SJSA1 (cell line): Measurements from ENCODE around the gene PDIA4. TPM values are rescaled to one million over a fixed set of nuclear protein-coding genes. Genes with fewer than 3 reads are reported as not detected.
"Not testable (repeated sequence)": the region's sequence is repeated elsewhere in the genome, so short reads cannot be mapped to it uniquely, and the experiment has no call there.

ENCODE experiments used
- DNase-seq, 2 experiments: peaks; one replicate each; pipeline ENCODE4 v3.0.0-alpha.2; 2015 to 2020; ENCODE audit warnings: low spot score in 2 of 2, low read depth in 1 of 2
- H3K27ac ChIP-seq: fragments of 250-450 bp; sonication (Bioruptor Pico); 2 replicates; pipeline ENCODE4 v1.5.1; 2020; ENCODE audit warnings: mild to moderate bottlenecking, moderate library complexity
- H3K27me3 ChIP-seq: fragments of 250-450 bp; sonication (Bioruptor Pico); replicated peaks from 2 replicates; pipeline ENCODE4 v1.5.1; 2020; ENCODE audit warnings: mild to moderate bottlenecking, moderate library complexity
- H3K36me3 ChIP-seq: fragments of 250-450 bp; sonication (Bioruptor Pico); 2 replicates; pipeline ENCODE4 v1.5.1; 2020; ENCODE audit warnings: mild to moderate bottlenecking
- H3K4me1 ChIP-seq: fragments of 250-450 bp; sonication (Bioruptor Pico); replicated peaks from 2 replicates; pipeline ENCODE4 v1.6.1; 2021; ENCODE audit warnings: mild to moderate bottlenecking
- H3K4me3 ChIP-seq: fragments of 250-450 bp; sonication (Bioruptor Pico); 2 replicates; pipeline ENCODE4 v1.5.1; 2020; ENCODE audit warnings: mild to moderate bottlenecking
- H3K9me3 ChIP-seq: fragments of 250-450 bp; sonication (Bioruptor Pico); replicated peaks from 2 replicates; pipeline ENCODE4 v1.5.1; 2020; ENCODE audit warnings: mild to moderate bottlenecking
- total RNA-seq: library from RNA; depleted of rRNA; stranded (reverse); fragments of >200 nt; shearing (Covaris generic); gene quantifications from 2 replicates; pipeline ENCODE4 v1.2.3, GENCODE V29; 2014

Gene PDIA4
- total RNA-seq, 1 experiment from 2014 or later = 271 TPM

DNA sequence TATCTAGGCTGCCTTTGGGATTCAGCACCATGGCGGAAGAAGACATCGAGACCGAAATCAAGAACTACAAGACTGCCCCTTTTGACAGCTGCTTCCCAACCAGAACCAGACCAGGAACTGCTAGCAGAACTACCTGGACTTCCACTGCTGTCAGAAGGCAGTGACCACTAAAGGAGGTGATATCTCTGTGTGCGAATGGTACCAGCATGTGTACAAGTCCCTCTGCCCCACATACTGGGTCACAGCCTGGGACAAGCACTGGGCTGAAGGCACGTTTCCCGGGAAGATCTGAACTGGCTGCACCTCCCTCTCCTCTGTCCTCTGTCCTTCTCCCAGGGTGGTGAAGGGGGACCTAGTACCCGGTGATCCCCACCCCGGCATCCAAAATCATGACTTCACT is 25.6 kb upstream of the PDIA4 start:
- Histone ChIP-seq H3K27me3 (no peaks in the 10 kb centered on the region), H3K4me3 (no peak overlapping the region), H3K27ac (no peak overlapping the region), H3K36me3 (no peaks in the 10 kb centered on the region), H3K9me3 (no peaks in the 10 kb centered on the region), H3K4me1 (no peaks in the 10 kb centered on the region)
- no peak for DNase-seq

DNA sequence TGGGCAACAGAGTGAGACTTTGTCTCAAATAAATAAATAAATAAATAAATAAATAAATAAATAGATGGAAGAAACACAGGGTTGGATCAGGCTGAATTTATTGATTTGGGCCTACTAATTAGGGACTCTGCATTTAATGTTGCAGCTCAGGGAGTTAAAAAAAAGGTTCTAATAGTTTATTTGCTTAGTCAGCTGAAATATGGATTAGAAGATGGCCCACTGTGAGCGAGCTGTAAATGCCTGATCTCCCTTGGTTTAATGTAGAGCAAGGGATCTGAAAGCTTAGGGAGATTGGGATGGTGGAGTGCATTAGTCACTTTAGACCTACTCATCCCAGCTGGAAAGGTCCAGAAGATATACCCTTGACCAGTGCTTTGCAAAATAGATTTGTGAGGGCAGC is 25.1 kb upstream of the PDIA4 start:
- Histone ChIP-seq H3K36me3 (no peaks in the 10 kb centered on the region), H3K4me1 (no peaks in the 10 kb centered on the region), H3K27ac (no peak overlapping the region), H3K9me3 (no peaks in the 10 kb centered on the region), H3K4me3 (no peak overlapping the region), H3K27me3 (no peaks in the 10 kb centered on the region)
- DNase-seq = no peak

DNA sequence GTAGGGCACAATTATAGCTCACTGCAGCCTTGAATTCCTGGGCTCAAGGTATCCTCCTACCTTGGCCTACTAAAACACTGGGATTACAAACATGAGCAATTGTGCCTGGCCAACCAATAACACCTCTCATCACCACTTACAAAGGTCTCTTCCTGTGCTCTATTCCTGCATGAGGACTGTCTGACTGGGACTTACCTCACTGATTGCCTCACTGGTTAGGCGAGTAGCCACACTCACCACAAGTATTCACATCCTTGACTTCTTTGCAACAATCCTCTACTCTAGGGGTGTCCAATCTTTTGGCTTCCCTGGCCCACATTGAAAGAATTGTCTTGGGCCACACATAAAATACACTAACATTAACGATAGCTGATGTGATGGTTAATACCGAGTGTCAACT is 22.6 kb upstream of the PDIA4 start:
- no peaks in the 10 kb centered on the region for H3K36me3 ChIP-seq
- no peak overlapping the region for H3K4me3 ChIP-seq
- no peaks in the 10 kb centered on the region for H3K27me3 ChIP-seq
- H3K27ac ChIP-seq = no peak overlapping the region
- no peaks in the 10 kb centered on the region for H3K9me3 ChIP-seq
- no peaks in the 10 kb centered on the region for H3K4me1 ChIP-seq
- no peak for DNase-seq

DNA sequence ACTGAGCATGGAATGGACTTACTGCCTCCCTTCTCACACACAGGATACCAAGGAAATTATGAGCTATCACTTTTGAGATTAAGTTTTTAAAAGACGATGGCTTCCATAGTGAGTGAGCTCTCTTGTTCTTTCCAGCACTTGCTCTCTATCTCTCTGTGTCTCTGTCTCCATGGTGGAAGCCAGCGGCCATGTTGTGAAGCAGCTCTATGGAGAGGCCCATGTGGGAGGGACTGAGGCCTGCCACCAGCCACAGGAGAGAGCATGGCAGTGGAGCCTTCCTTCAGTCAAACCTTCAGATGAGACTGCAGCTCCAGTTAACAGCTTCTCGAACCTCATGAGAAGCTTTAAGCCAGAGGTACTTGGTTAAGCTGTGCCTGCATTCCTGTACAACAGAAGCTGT is 20.5 kb upstream of the PDIA4 start:
- Histone ChIP-seq H3K4me1 (no peaks in the 10 kb centered on the region), H3K27me3 (no peaks in the 10 kb centered on the region), H3K9me3 (no peaks in the 10 kb centered on the region), H3K27ac (no peak overlapping the region), H3K4me3 (no peak overlapping the region), H3K36me3 (no peaks in the 10 kb centered on the region)
- no peak for DNase-seq

DNA sequence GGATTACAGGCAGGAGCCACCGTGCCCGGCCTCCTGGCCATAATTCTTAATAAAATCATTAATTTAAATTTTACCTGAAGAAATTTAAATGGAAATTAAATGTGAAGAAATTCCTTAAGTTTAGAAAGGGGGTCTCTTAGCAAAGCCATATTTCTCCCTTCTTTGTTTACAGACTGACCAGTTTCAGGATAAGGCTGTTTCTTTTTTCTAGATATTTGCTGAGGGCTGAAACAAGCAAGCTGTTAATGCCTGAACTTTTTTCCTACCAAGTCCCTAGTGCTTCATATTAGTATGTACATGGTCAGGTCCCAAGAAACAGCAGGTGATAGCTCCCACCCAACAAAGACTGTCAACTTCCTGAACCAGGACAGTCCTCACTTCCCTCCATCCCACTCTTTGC is 18.1 kb upstream of the PDIA4 start:
- H3K27ac ChIP-seq = no peak overlapping the region
- no peaks in the 10 kb centered on the region for H3K27me3 ChIP-seq
- no peaks in the 10 kb centered on the region for H3K9me3 ChIP-seq
- DNase-seq = no peak
- H3K4me1 ChIP-seq = no peaks in the 10 kb centered on the region
- H3K36me3 ChIP-seq = no peaks in the 10 kb centered on the region
- H3K4me3 ChIP-seq = no peak overlapping the region

DNA sequence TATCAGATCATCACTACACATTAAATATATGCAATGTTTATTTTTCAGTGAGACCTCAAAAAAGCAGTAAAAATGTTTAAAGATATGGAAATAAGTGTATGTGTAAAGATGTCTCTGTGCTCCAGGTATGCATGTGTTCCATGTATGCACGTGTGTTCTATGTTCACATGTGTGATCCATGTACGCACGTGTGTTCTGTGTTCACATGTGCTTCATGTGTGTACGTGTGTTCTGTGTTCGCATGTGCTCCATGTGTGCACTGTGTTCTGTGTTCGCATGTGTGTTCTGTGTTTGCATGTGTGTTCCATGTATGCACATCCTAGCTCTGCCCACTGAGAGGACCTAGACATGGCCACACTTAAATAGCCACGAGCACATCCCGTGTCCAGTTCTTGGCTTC is 15.6 kb upstream of the PDIA4 start:
- H3K27ac ChIP-seq = no peak overlapping the region
- no peaks in the 10 kb centered on the region for H3K9me3 ChIP-seq
- DNase-seq = no peak
- no peaks in the 10 kb centered on the region for H3K4me1 ChIP-seq
- H3K27me3 ChIP-seq = no peaks in the 10 kb centered on the region
- H3K36me3 ChIP-seq = no peaks in the 10 kb centered on the region
- no peak overlapping the region for H3K4me3 ChIP-seq

DNA sequence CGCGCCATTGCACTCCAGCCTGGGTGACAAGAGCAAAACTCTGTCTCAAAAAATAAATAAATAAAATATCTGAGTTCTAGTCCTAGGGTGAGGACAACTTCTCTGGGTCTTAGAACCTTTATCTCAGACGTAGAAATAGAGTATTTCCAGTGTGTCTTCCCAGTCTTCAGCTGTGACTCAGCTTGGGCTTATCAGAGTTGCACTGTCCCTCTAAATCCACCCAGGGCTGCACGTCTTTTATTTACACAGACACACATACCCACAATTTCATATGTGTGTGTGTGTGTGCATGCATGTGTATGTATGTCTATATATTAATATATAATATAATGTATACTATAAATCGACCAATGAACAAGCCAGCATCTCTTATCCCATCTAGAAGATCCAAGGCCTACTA is 13.0 kb upstream of the PDIA4 start:
- DNase-seq = no peak
- Histone ChIP-seq H3K36me3 (no peaks in the 10 kb centered on the region), H3K9me3 (peaks cover 6% of the 10 kb centered on the region), H3K4me1 (no peaks in the 10 kb centered on the region), H3K4me3 (no peak overlapping the region), H3K27me3 (no peaks in the 10 kb centered on the region), H3K27ac (no peak overlapping the region)

DNA sequence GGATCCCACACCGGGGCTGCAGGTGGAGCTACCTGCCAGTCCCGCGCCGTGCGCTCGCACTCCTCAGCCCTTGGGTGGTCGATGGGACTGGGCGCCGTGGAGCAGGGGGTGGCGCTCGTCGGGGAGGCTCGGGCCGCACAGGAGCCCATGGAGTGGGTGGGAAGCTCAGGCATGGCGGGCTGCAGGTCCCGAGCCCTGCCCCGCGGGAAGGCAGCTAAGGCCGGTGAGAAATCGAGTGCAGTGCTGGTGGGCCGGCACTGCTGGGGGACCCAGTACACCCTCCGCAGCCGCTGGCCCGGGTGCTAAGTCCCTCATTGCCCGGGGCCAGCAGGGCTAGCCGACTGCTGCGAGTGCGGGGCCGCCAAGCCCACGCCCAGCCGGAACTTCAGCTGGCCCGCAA is 10.3 kb upstream of the PDIA4 start:
- H3K27me3 ChIP-seq, H3K36me3 ChIP-seq, H3K4me3 ChIP-seq, H3K27ac ChIP-seq, H3K9me3 ChIP-seq, H3K4me1 ChIP-seq, DNase-seq: not testable (repeated sequence)

DNA sequence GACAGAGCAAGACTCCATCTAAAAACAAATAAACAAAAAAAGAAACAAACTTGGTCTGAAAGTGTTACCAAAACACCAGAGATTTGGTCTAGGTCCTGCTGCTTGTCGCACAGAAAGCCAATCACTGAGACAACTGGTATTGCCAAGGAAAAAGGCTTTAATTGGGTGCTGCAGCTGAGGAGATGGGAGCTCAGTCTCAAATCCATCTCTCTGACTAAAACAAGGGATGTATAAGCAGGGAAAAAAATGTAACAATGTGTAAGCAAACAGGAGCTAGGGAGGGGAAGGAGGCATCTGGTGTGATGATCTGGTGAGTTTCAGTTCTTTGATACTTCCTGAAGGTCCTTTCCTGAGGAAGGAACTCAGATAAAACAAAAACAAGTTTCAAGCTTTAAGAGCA is 8.4 kb upstream of the PDIA4 start:
- Histone ChIP-seq H3K9me3 (peaks cover 6% of the 10 kb centered on the region), H3K4me3 (no peak overlapping the region), H3K36me3 (no peaks in the 10 kb centered on the region), H3K27me3 (no peaks in the 10 kb centered on the region), H3K27ac (no peak overlapping the region), H3K4me1 (no peaks in the 10 kb centered on the region)
- no peak for DNase-seq

DNA sequence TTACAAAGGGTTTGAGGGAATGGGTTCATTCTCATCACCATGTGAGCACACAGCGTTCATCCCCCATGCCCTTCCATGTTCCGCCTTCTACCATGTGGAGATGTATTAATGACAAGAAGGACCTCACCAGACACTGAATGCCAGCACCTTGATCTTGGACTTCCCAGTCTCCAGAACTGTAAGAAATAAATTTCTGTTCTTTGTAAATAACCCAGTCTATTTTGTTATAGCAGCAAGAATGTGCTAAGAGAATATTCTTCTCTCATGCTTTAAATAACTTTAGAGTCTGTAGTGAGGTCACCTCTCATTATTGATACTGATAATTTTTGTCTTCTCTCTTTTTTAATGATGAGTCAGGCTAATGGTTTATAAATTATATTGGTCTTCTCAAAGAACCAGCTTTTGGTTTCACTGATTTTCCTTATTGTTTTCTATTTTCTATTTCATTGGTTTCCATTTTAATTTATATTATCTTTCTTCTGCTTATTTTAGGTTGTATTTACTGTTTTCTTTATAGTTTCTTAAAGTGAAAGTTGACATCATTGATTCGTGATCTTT is 3.1 kb upstream of the PDIA4 start:
- no peak overlapping the region for H3K27ac ChIP-seq
- H3K4me1 ChIP-seq = peaks cover 11% of the 10 kb centered on the region
- H3K9me3 ChIP-seq = no peaks in the 10 kb centered on the region
- DNase-seq = no peak
- H3K36me3 ChIP-seq = peaks cover 6% of the 10 kb centered on the region
- H3K4me3 ChIP-seq = no peak overlapping the region
- H3K27me3 ChIP-seq = no peaks in the 10 kb centered on the region

DNA sequence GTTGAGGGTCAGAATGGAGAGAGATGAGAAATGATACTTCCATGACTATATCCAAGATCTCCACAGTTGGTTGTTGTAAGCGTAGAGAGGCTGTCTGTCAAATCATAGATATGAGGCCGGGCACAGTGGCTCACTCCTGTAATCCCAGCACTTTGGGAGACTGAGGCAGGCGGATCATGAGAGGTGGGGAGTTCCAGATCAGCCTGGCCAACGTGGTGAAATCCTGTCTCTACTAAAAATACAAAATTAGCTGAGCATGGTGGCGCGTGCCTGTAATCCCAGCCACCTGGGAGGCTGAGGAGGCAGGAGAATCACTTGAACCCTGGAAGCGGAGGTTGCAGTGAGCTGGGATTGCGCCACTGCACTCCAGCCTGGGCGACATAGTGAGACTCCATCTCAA is 2.1 kb upstream of the PDIA4 start:
- not testable (repeated sequence) for H3K36me3 ChIP-seq, H3K9me3 ChIP-seq, H3K27me3 ChIP-seq, DNase-seq, H3K4me3 ChIP-seq, H3K27ac ChIP-seq
- H3K4me1 ChIP-seq = peaks cover 11% of the 10 kb centered on the region

DNA sequence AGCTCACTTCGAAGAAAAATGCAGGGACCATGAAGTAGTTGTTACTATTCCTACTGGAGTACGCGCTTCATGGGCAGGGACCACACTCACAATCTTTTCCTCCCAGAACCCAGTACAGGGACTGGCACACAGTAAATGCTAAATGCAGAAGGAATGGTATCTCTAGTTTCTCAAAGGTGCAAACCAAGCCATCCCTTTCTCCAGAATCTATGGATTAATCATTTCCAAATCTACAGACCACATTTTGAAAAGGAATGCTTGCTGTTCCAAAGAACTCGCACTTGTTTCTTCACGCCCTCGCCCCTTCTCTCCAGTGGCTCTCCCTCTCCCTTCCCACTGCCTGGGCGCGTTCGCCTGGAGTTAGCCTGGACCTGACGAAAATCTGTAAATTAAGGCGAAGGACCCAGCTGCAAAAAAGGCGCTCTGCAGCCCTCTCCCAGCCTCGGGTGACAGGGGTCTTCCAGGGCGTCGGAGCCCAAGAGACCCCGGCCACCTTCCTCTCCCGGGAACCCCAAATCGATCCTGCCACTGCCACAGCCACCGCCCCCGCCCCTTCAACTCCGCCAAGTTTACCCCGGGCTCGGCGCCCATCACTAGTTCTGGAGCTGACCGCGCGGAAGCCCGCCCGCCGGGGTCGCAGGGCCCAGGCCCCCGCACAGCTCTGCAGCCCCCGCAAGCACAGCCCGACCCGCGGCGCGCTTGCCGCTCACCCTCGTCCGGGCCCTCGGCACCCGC is 527 bp downstream of the PDIA4 start:
- no peaks in the 10 kb centered on the region for H3K9me3 ChIP-seq
- H3K27ac ChIP-seq = peak overlapping the region; percentile 62
- H3K36me3 ChIP-seq = peaks cover 11% of the 10 kb centered on the region
- peak overlapping the region; percentile 88 for H3K4me3 ChIP-seq
- peak in 1 of 2 experiments; percentile 34 for DNase-seq
- H3K27me3 ChIP-seq = no peaks in the 10 kb centered on the region
- H3K4me1 ChIP-seq = peaks cover 11% of the 10 kb centered on the region

DNA sequence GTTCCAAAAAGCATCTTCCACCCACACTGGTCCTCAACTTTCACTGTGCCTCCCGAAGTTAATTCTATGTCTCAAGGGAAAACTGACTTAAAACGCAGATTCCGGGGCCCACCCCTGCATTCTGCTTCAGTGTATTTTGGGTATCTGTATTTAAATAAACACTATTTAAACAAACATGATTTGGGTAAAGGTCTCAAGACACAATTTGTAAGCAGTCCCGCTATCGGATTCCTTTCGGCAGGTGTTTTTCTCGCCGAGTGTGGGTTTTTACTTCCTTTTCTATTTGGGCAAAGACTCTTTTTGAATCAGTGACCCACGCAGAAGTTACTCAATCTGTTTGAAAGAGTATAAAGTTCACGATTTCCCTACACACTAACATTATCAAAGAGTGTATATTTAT is 1.2 kb downstream of the PDIA4 start:
- Histone ChIP-seq H3K9me3 (no peaks in the 10 kb centered on the region), H3K4me1 (peaks cover 11% of the 10 kb centered on the region), H3K4me3 (peak overlapping the region; percentile 88), H3K36me3 (peaks cover 11% of the 10 kb centered on the region), H3K27me3 (no peaks in the 10 kb centered on the region), H3K27ac (no peak overlapping the region)
- no peak for DNase-seq

DNA sequence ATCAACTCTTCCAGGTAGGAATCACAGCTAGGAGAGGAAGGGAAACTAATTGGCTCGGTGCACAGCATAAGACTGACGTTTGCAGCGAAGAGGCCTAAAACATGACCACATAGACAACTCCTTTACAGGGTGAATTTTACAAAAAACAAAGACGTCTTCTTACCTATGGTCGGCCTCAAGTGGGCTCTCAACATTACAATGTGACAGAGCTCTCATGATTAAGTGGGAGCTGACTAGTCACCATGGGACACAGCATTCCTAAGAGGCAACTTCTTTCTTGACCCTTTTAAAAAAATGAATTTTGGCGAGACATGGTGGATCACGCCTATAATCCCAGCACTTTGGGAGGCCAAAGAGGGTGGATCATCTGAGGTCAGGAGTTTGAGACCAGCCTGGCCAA is 4.6 kb downstream of the PDIA4 start:
- no peak overlapping the region for H3K4me3 ChIP-seq
- H3K4me1 ChIP-seq = peaks cover 9% of the 10 kb centered on the region
- no peak overlapping the region for H3K27ac ChIP-seq
- H3K27me3 ChIP-seq = no peaks in the 10 kb centered on the region
- H3K9me3 ChIP-seq = no peaks in the 10 kb centered on the region
- H3K36me3 ChIP-seq = peaks cover 36% of the 10 kb centered on the region
- no peak for DNase-seq
